Smooth muscle cell (in vitro differentiated cells): Measurements from ENCODE around the gene STRADA. TPM values are rescaled to one million over a fixed set of nuclear protein-coding genes. Genes with fewer than 3 reads are reported as not detected.

Source experiments
- DNase-seq: peaks from one replicate; lab custom pipeline; 2025; ENCODE audit not compliant: unreplicated experiment; lab: John Stamatoyannopoulos, UW
- H2AFZ ChIP-seq: fragments of 200-600 bp; sonication (generic); 2 replicates; pipeline ENCODE4 v1.6.0; 2016; ENCODE audit warnings: antibody characterized with exemption, low read depth, mild to moderate bottlenecking
- H3F3A ChIP-seq: fragments of 200-600 bp; sonication (generic); 2 replicates; pipeline ENCODE4 v1.6.0; 2017; ENCODE audit warnings: antibody characterized with exemption, low read depth
- H3K27ac ChIP-seq: fragments of 200-600 bp; sonication (generic); 2 replicates; pipeline ENCODE4 v1.5.1; 2016; ENCODE audit warnings: low read depth, mild to moderate bottlenecking
- H3K27me3 ChIP-seq: fragments of 200-600 bp; sonication (generic); 2 replicates; pipeline ENCODE4 v1.6.1; 2016; ENCODE audit warnings: low read depth, mild to moderate bottlenecking
- H3K36me3 ChIP-seq: fragments of 200-600 bp; sonication (generic); 2 replicates; pipeline ENCODE4 v1.5.1; 2016; ENCODE audit warnings: low read depth
- H3K4me1 ChIP-seq: fragments of 200-600 bp; sonication (generic); 2 replicates; pipeline ENCODE4 v1.5.1; 2016; ENCODE audit warnings: low read depth
- H3K4me2 ChIP-seq: fragments of 200-600 bp; sonication (generic); 2 replicates; pipeline ENCODE4 v1.6.0; 2016; ENCODE audit warnings: mild to moderate bottlenecking
- H3K4me3 ChIP-seq: fragments of 200-600 bp; sonication (generic); 2 replicates; pipeline ENCODE4 v1.5.1; 2016; ENCODE audit warnings: mild to moderate bottlenecking
- H3K79me2 ChIP-seq: fragments of 200-600 bp; sonication (generic); 2 replicates; pipeline ENCODE4 v1.6.0; 2016; ENCODE audit warnings: low read depth, mild to moderate bottlenecking
- H3K9ac ChIP-seq: fragments of 200-600 bp; sonication (generic); 2 replicates; pipeline ENCODE4 v1.6.0; 2016; ENCODE audit warnings: low read depth
- H3K9me3 ChIP-seq: fragments of 200-600 bp; sonication (generic); replicated peaks from 2 replicates; pipeline ENCODE4 v1.5.1; 2016; ENCODE audit warnings: low read depth
- H4K20me1 ChIP-seq: fragments of 200-600 bp; sonication (generic); 2 replicates; pipeline ENCODE4 v1.6.0; 2016; ENCODE audit warnings: low read depth
- WGBS: methylation state at CpG from one replicate; pipeline ENCODE4 v1.1.7; 2016; ENCODE audit warnings: low lambda C conversion rate; 5-methylcytosine and 5-hydroxymethylcytosine counted together
- polyA plus RNA-seq: library from polyadenylated mRNA; unstranded; fragments of >200 nt; fragmentation: Nextera tagmentation; extraction: Ambion mirVana; gene quantifications from 2 replicates; pipeline ENCODE4 v1.2.1, GENCODE V29; 2016
- total RNA-seq: library from RNA; depleted of rRNA; stranded (reverse); fragments of >200 nt; gene quantifications from 2 replicates; pipeline ENCODE4 v1.2.3, GENCODE V29; 2014
- TF ChIP-seq, protein P1 (sequence below): fragments of 200-600 bp; sonication (generic); IDR thresholded peaks from 2 replicates; pipeline ENCODE4 v1.5.1; 2017; ENCODE audit warnings: borderline replicate concordance, mild to moderate bottlenecking, antibody characterized with exemption; ENCODE audit not compliant: insufficient read depth, poor library complexity, severe bottlenecking

Gene STRADA
- total and polyA plus RNA-seq, 2 experiments from 2014 or later: 13.6 to 26.8 TPM

DNA sequence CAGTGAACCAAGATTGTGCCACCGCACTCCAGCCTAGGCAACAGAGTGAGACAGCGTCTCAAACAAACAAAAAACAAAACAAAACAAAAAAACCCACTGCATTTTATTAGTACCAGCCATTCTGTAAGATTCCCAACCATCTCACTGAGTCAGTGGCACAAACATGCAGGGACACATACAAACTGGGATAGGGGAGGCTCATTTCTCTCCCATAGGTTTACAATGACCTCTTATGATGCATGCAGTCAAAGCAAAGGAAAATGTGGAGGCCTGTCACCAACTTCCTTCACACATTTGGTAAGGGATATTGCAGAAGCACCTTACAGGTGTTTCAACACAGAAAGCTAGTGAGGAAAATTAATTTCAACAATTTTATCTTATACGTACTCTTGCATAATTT, 12.4 kb upstream of the STRADA start:
- H3K79me2 ChIP-seq: no peaks in the 10 kb centered on the region
- H3K9me3 ChIP-seq: no peaks in the 10 kb centered on the region
- H3K9ac ChIP-seq: no peak overlapping the region
- 98% methylated on average over 3 of the region's 3 CpGs for WGBS
- H3K4me2 ChIP-seq: no peak overlapping the region
- H3K27me3 ChIP-seq: no peaks in the 10 kb centered on the region
- peaks cover 25% of the 10 kb centered on the region for H3K36me3 ChIP-seq
- no peak overlapping the region for H3K4me3 ChIP-seq
- DNase-seq: no peak
- H2AFZ ChIP-seq: no peak overlapping the region
- H3F3A ChIP-seq: no peaks in the 10 kb centered on the region
- TF ChIP-seq, protein P1, sequence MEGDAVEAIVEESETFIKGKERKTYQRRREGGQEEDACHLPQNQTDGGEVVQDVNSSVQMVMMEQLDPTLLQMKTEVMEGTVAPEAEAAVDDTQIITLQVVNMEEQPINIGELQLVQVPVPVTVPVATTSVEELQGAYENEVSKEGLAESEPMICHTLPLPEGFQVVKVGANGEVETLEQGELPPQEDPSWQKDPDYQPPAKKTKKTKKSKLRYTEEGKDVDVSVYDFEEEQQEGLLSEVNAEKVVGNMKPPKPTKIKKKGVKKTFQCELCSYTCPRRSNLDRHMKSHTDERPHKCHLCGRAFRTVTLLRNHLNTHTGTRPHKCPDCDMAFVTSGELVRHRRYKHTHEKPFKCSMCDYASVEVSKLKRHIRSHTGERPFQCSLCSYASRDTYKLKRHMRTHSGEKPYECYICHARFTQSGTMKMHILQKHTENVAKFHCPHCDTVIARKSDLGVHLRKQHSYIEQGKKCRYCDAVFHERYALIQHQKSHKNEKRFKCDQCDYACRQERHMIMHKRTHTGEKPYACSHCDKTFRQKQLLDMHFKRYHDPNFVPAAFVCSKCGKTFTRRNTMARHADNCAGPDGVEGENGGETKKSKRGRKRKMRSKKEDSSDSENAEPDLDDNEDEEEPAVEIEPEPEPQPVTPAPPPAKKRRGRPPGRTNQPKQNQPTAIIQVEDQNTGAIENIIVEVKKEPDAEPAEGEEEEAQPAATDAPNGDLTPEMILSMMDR: no peak
- H4K20me1 ChIP-seq: no peaks in the 10 kb centered on the region
- H3K4me1 ChIP-seq: no peaks in the 10 kb centered on the region
- H3K27ac ChIP-seq: no peak overlapping the region

GRCh38 chr17:63753215-63753614, 11.6 kb upstream of the STRADA start:
- H3K9me3 ChIP-seq: no peaks in the 10 kb centered on the region
- 96% methylated on average over 1 of the region's 1 CpG for WGBS
- H3K4me3 ChIP-seq: no peak overlapping the region
- TF ChIP-seq, protein P1: no peak
- H4K20me1 ChIP-seq: no peaks in the 10 kb centered on the region
- no peaks in the 10 kb centered on the region for H3K4me1 ChIP-seq
- no peak overlapping the region for H2AFZ ChIP-seq
- H3K36me3 ChIP-seq: peaks cover 25% of the 10 kb centered on the region
- no peaks in the 10 kb centered on the region for H3K79me2 ChIP-seq
- H3K27me3 ChIP-seq: no peaks in the 10 kb centered on the region
- no peaks in the 10 kb centered on the region for H3F3A ChIP-seq
- H3K4me2 ChIP-seq: no peak overlapping the region
- no peak overlapping the region for H3K27ac ChIP-seq
- H3K9ac ChIP-seq: no peak overlapping the region
- DNase-seq: no peak

DNA sequence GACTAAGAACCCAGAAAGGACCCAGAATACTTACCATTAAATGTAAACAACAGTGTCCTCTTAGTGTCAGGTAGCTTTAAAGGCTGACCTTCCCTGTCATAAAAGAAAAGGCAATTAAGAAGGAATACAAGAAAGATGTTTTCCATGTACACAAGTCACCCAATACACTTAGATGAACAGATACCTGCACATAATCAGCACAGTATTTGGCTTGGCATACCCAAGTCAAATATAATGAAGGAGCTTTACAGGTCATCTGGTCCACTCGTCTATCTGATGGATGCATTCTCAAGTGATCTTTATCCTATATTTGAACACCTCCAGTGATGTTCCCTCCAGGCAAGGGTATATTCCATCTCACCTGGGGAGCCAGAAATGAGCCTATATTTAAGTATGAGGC, 11.1 kb upstream of the STRADA start:
- H3K4me3 ChIP-seq: no peak overlapping the region
- H3F3A ChIP-seq: no peaks in the 10 kb centered on the region
- no peak overlapping the region for H3K4me2 ChIP-seq
- peaks cover 25% of the 10 kb centered on the region for H3K36me3 ChIP-seq
- TF ChIP-seq, protein P1: no peak
- DNase-seq: no peak
- H3K27ac ChIP-seq: no peak overlapping the region
- no peaks in the 10 kb centered on the region for H3K4me1 ChIP-seq
- no peak overlapping the region for H2AFZ ChIP-seq
- no peaks in the 10 kb centered on the region for H4K20me1 ChIP-seq
- 93% methylated on average over 1 of the region's 1 CpG for WGBS
- H3K9me3 ChIP-seq: no peaks in the 10 kb centered on the region
- no peaks in the 10 kb centered on the region for H3K79me2 ChIP-seq
- no peaks in the 10 kb centered on the region for H3K27me3 ChIP-seq
- H3K9ac ChIP-seq: no peak overlapping the region

- no peak overlapping the region for H3K4me2 ChIP-seq
- peaks cover 4% of the 10 kb centered on the region for H3F3A ChIP-seq
- TF ChIP-seq, protein P1: no peak
- no peak overlapping the region for H3K27ac ChIP-seq
- H3K79me2 ChIP-seq: no peaks in the 10 kb centered on the region
- H3K4me1 ChIP-seq: no peaks in the 10 kb centered on the region
- WGBS: 87% methylated on average over 8 of the region's 8 CpGs
- H2AFZ ChIP-seq: no peak overlapping the region
- H3K27me3 ChIP-seq: no peaks in the 10 kb centered on the region
- no peak overlapping the region for H3K9ac ChIP-seq
- H3K36me3 ChIP-seq: peaks cover 27% of the 10 kb centered on the region
- no peak overlapping the region for H3K4me3 ChIP-seq
- H3K9me3 ChIP-seq: no peaks in the 10 kb centered on the region
- no peak for DNase-seq
- no peaks in the 10 kb centered on the region for H4K20me1 ChIP-seq
These were observed 10.2 kb upstream of the STRADA start for GRCh38 chr17:63751806-63752205.
